Activated T-cell treated with anti-CD3 and anti-CD28 coated beads, Interleukin-2, amount 50 U/mL, for 1 hour (primary cell): Measurements from ENCODE around the gene MZT2A.
"Not testable (repeated sequence)": the region's sequence is repeated elsewhere in the genome, so short reads cannot be mapped to it uniquely, and the experiment has no call there.

Source experiments
- DNase-seq: peaks from one replicate; pipeline ENCODE4 v3.0.0-alpha.2; 2020

MZT2A gene

GRCh38 chr2:131519871-131520470, 27.8 kb upstream of the MZT2A start:
- not testable (repeated sequence) for DNase-seq

- DNase-seq: peak; percentile 13
These were observed 27.3 kb upstream of the MZT2A start for GRCh38 chr2:131519466-131519865.

- DNase-seq: not testable (repeated sequence)
These were observed 26.3 kb upstream of the MZT2A start for GRCh38 chr2:131518531-131518930.

GRCh38 chr2:131517856-131518255, 25.7 kb upstream of the MZT2A start:
- DNase-seq: not testable (repeated sequence)

- no peak for DNase-seq
These were observed 25.1 kb upstream of the MZT2A start for GRCh38 chr2:131517106-131517831.

DNA sequence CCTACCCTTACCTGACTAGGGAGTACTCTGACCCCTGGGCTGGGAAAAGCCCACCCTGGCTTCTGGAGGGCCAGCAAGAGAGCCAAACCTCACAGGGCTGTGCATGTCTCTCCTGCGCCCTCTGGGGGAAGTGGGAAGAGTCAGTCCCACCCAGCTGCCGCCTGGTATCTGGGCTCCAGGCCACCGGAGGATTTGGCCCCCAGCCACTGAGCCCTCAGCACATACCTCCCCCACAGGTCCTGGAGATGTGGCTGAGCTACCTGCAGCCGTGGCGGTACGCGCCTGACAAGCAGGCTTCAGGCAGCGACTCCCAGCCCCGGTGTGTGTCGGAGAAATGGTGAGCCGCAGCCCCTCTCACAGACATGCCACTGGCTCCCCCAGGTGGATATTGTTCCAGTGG, 24.4 kb upstream of the MZT2A start:
- not testable (repeated sequence) for DNase-seq

DNA sequence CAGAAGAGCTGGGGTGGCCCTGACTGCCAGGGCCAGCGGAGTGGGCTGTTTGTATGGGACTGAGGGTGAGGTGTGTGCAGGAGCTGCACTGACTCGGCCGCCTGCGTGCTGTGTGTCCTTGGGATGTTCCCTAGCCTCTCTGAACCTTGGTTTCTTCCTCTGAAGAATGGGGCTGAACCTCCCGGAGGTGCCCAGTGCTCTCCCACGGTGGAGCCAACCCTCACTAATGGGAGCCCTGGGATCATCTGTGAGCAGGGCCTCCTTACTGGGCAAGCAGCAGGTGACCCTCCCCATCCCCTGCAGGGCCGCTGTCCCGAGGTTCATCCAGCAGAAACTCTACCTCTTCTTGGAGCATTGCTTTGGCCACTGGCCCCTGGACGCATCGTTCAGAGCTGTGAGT, 23.8 kb upstream of the MZT2A start:
- no peak for DNase-seq

DNA sequence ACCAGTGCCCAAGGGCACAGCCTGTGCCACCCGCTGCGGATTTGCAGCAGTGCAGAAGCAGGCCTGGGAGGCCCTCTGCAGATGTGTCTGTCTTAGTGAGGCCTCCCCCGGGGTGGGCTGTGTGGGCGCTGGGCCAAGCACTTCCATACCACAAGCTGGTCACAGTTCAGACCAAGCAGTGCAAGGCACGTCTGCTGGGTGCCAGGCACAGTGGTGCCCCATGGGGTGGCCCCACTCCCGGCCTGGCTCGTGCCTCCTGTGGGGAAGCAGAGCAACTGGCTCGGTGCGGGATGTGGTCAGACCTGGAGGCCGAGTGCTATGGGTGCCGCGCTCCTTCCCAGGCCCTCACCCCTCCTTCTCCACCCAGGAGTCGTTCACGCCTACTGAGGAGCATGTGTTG, 23.0 kb upstream of the MZT2A start:
- not testable (repeated sequence) for DNase-seq

DNA sequence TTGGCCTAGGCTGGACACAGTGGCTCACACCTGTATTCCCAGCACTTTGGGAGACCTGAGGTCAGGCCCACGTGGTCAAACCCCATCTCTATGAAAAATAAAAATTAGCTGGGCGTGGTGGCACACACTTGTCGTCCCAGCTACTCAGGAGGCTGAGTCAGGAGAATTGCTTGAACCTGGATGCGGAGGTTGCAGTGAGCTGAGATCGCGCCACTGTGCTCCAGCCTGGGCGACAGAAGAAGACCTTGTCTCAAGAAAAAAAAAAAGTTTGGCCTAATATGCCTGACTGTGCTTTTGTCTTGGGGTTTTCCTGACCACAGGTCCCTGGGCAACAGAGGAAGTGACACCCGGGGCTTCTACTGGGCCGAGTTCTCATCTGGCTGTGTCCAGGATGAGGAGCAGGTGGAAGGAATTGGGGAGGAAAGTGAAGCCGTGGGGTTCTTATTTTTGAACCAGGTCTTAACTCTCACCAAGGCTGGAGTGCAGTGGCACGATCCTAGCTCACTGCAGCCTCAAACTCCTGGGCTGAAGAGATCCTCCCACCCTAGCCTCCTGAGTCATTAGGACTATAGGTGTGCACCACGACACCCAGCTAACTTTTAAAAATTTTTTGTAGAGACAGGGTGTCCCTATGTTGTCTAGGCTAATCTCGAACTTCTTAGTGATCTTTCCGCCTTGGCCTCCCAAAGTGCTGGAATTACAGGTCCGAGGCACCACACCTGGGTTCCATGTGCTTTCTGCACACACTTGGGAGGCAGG, 22.4 kb upstream of the MZT2A start:
- DNase-seq: not testable (repeated sequence)

- not testable (repeated sequence) for DNase-seq
These were observed 20.0 kb upstream of the MZT2A start for GRCh38 chr2:131511969-131512870.

DNA sequence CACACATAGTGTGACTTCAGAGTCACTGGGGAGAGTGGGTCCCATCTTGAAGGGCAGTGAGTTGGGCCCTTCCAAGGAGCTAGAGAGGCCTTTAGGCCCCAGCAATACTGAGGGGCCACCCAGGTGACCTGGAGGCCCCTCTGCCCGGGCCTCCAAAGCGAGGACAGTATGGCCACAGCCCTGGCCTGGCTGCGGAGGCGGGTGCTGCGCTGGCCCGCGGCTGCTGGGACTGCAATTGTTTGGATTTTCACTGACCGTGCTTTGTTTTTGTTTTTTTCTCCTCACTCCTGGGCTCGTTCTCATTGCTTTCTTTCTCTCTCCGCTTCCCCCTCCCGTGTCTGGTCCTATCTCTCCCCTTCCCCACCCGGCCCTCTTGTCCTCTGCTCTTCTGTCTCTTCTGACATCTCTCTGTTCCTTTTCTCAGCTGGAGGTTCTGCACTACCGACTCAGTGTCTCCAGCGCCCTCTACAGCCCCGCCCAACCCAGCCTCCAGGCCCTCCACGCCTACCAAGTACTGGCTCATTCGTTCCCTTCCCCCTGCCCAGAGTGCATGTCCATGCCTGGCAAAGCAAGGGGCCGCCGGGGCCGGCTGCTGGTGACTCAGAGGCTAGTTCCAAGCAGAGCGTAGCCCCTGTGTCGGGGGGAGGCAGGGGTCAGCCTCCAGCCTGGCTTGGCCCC, 19.2 kb upstream of the MZT2A start:
- not testable (repeated sequence) for DNase-seq

- DNase-seq: no peak
These were observed 17.4 kb upstream of the MZT2A start for GRCh38 chr2:131509615-131510014.

GRCh38 chr2:131504082-131504750, 12.0 kb upstream of the MZT2A start:
- DNase-seq: not testable (repeated sequence)

DNA sequence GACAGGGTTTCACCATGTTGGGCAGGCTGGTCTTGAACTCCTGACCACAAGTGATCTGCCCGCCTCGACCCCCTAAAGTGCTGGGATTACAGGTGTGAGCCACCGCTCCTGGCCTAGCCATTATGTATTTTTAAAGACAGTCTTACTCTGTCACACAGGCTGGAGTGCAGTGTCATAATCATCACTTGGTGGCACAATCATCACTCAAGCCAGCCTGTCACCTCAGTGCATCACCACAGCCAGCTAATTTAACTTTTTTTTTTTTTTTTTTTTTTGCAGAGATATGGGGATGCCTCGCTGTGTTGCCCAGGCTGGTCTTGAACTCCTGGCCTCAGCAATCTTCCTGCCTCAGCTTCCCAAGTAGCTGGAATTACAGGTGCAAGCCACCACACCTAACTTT, 11.4 kb upstream of the MZT2A start:
- DNase-seq: not testable (repeated sequence)

GRCh38 chr2:131498321-131498973, 6.2 kb upstream of the MZT2A start:
- not testable (repeated sequence) for DNase-seq

DNA sequence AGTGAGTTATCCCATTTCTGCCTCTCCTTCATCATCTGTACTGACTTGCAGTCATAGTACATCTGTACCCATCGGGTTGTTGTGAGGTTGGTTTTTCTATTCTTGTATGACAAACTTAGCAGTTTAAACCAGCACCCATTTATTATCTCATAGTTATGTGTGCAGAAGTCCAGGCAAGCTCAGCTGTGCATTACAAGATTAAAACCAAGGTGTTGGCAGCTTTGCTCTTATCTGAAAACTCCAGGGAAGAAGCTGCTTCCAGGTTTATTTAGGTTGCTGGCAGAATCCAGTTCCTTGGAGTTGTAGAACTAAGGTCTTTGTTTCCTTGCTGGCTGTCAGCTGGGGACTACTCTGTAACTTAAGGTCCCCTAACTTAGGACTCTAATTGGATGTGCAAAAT, 3.3 kb upstream of the MZT2A start:
- DNase-seq: not testable (repeated sequence)

DNA sequence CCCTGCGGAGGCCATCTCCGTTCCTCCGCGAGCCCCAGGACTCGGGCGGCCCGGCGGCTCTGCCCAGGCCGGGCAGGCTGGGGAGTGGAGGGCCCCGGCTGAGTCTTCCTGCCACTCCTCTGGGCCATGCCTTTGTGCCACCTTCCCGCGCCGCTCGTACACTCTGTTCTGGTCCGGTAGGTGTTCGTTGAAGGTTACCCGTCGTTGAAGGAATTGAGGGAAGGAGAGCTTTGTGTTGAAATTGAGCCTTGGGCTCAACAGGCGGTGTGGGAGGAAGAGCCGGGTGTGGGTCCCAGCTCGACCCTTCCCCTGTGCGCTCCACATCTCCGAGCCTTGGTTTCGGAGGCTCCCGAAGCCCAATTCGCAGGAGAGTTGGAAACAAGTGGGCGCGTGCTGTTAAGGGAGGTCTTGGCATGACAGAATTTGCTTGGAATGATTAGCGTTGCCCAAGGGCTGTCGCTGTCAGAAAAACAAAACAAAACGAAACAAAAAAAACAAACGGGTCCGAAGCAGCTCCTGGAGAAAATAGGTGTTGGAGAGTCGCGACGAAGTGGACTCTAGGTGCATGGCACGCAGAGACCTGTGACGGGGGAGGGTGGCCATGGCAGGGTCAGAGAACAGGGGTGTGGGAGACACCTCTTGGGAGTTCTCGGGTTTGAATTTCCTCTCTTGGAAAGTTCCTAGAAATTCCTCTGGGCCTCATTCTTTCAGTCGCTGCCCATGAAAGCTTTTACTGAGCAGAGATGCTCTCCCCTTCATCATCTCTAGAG, 1.2 kb upstream of the MZT2A start:
- no peak for DNase-seq

GRCh38 chr2:131492418-131493198, 411 bp upstream of the MZT2A start:
- DNase-seq: peak; percentile 95

- peak; percentile 41 for DNase-seq
These were observed 744 bp downstream of the MZT2A start for GRCh38 chr2:131491469-131491836.
